HFF-Myc (cell line): ENCODE measurements around the gene CCDC24.
A peak's percentile ranks its signal among the peaks of the same experiment; 100 is the strongest.

Source experiments
- DNase-seq: peaks from one replicate; pipeline ENCODE4 v3.0.0-alpha.2; 2011; ENCODE audit warnings: low read depth; ENCODE audit errors: extremely low read depth
- H3K4me3 ChIP-seq: replicated peaks from 2 replicates; pipeline ENCODE4 v1.5.1; 2011; ENCODE audit warnings: low read depth, mild to moderate bottlenecking, control low read depth, low read length
- CTCF ChIP-seq: IDR thresholded peaks from 2 replicates; pipeline ENCODE4 v1.5.1; 2012; ENCODE audit warnings: mild to moderate bottlenecking, low read depth, low read length, control low read depth; ENCODE audit errors: missing control alignments

The CCDC24 gene

GRCh38 chr1:43983253-43983899, 8.0 kb upstream of the CCDC24 start:
- no peak for TF ChIP-seq CTCF
- no peak overlapping the region for H3K4me3 ChIP-seq
- no peak for DNase-seq

- no peak for TF ChIP-seq CTCF
- DNase-seq: no peak
Observed at GRCh38 chr1:43984855-43985254, 6.5 kb upstream of the CCDC24 start.

GRCh38 chr1:43985984-43986595, 5.3 kb upstream of the CCDC24 start:
- TF ChIP-seq CTCF: no peak
- no peak for DNase-seq
- H3K4me3 ChIP-seq: no peak overlapping the region

More at GRCh38 chr1:43984855-43985254, 6.5 kb upstream of the CCDC24 start:
- no peak overlapping the region for H3K4me3 ChIP-seq

- no peak for TF ChIP-seq CTCF
- no peak overlapping the region for H3K4me3 ChIP-seq
- DNase-seq: no peak
Observed at GRCh38 chr1:43986712-43987111, 4.7 kb upstream of the CCDC24 start.

GRCh38 chr1:43987159-43987902, 4.1 kb upstream of the CCDC24 start:
- no peak overlapping the region for H3K4me3 ChIP-seq
- DNase-seq: no peak
- TF ChIP-seq CTCF: no peak

- TF ChIP-seq CTCF: peak; percentile 21
- H3K4me3 ChIP-seq: peak overlapping the region; percentile 50
- DNase-seq: no peak
Observed at GRCh38 chr1:43990271-43991199, 864 bp upstream of the CCDC24 start.
